HFF-Myc (cell line): ENCODE measurements around the gene SERGEF.

Source experiments
- DNase-seq: peaks from one replicate; pipeline ENCODE4 v3.0.0-alpha.2; 2011; ENCODE audit warnings: low read depth; ENCODE audit errors: extremely low read depth
- H3K4me3 ChIP-seq: replicated peaks from 2 replicates; pipeline ENCODE4 v1.5.1; 2011; ENCODE audit warnings: low read depth, mild to moderate bottlenecking, control low read depth, low read length
- CTCF ChIP-seq: IDR thresholded peaks from 2 replicates; pipeline ENCODE4 v1.5.1; 2012; ENCODE audit warnings: mild to moderate bottlenecking, low read depth, low read length, control low read depth; ENCODE audit errors: missing control alignments

The SERGEF gene

GRCh38 chr11:17936790-17937189 lies 76.1 kb downstream of the SERGEF start:
- no peak for DNase-seq
- no peak for TF ChIP-seq CTCF
- no peak overlapping the region for H3K4me3 ChIP-seq

GRCh38 chr11:17934194-17934593 lies 78.7 kb downstream of the SERGEF start:
- no peak overlapping the region for H3K4me3 ChIP-seq
- no peak for TF ChIP-seq CTCF
- no peak for DNase-seq

GRCh38 chr11:17933708-17934107 lies 79.1 kb downstream of the SERGEF start:
- no peak overlapping the region for H3K4me3 ChIP-seq
- no peak for DNase-seq
- TF ChIP-seq CTCF = no peak

- no peak for DNase-seq
- no peak for TF ChIP-seq CTCF
- H3K4me3 ChIP-seq = no peak overlapping the region
Observed at GRCh38 chr11:17932472-17932871, 80.4 kb downstream of the SERGEF start.

GRCh38 chr11:17931595-17931994 lies 81.3 kb downstream of the SERGEF start:
- no peak overlapping the region for H3K4me3 ChIP-seq
- DNase-seq = no peak
- no peak for TF ChIP-seq CTCF

GRCh38 chr11:17930544-17931125 lies 82.2 kb downstream of the SERGEF start:
- no peak overlapping the region for H3K4me3 ChIP-seq
- no peak for TF ChIP-seq CTCF
- DNase-seq = no peak

- no peak for DNase-seq
- H3K4me3 ChIP-seq = no peak overlapping the region
- TF ChIP-seq CTCF = no peak
Observed at GRCh38 chr11:17929171-17929570, 83.7 kb downstream of the SERGEF start.
